Measurements from ENCODE around the gene TRPV5.

TRPV5 gene

DNA sequence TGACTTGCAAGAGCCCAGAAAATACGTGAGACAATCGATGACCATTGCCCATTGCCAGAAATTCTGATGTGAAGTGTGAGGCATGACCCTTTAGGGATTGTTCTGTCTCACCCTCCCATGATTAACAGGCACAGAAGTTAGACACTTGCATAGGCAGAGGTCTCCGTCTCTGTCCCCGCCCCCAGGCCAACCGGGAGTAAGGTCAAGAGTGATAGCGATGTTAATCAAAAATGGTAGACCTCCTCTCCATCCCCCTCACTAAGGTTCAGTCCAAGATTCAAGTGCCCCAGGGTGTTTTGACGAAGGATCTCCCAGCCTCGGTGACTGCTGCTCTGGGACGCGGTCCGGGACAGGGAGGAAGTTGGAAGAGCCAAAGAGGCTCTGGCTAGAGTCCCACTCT, 25.3 kb downstream of the TRPV5 start:
- DNase-seq = no peak

DNA sequence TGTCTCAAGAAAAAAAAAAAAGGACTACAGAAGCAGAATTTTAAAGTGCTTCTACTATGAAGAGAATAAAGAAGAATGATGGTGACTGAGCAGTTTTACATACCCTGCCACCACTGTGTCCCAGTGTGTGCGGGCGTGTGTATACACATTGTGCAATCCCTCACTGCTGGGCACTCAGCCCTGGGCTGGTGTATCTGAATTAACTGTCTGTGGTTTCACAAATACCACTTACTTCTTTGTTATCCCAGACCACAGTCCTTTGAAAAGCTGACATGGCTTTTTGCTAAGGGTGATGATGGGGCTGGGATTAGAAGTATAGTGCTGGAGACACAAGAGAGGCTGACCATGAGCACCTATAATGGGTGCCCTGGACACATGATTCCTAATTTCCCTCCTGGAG, 26.9 kb downstream of the TRPV5 start:
- no peak for DNase-seq

DNA sequence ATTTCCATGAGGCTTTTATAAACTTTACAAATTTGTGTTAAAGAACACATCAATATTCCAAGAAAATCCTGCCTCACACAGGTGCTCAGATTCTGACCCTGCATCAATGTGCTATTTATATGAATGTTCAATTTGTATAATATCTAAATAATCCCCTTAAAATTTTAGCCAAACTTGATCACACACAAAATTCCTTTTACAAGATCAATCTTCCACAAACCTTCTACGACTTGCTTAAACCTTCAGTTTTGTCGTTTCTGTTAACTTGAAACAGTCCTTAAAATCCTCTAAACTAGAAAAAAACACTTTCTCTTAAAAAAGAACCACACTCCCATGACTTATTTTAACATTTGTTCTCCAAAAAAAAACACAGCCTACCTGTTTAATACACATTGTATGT, 27.8 kb downstream of the TRPV5 start:
- DNase-seq = no peak

DNA sequence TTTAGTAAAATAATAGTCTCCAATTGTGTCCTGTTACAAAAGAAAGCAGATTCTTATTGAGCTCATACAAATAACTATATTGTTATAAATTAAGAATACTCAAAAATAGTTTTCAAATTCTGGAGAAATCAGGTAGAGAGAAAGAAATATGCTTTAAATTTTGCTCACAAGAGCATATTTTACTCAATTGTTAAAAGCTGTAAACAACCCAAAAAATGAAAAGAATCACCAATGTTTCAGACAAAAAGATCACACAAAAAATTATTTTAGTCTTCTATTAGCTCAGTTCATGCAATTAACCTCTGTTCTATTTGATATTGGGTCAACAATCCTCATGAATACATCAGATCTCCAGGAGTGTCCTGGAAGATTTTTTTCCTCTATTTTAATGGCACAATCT, 29.4 kb downstream of the TRPV5 start:
- DNase-seq = no peak

DNA sequence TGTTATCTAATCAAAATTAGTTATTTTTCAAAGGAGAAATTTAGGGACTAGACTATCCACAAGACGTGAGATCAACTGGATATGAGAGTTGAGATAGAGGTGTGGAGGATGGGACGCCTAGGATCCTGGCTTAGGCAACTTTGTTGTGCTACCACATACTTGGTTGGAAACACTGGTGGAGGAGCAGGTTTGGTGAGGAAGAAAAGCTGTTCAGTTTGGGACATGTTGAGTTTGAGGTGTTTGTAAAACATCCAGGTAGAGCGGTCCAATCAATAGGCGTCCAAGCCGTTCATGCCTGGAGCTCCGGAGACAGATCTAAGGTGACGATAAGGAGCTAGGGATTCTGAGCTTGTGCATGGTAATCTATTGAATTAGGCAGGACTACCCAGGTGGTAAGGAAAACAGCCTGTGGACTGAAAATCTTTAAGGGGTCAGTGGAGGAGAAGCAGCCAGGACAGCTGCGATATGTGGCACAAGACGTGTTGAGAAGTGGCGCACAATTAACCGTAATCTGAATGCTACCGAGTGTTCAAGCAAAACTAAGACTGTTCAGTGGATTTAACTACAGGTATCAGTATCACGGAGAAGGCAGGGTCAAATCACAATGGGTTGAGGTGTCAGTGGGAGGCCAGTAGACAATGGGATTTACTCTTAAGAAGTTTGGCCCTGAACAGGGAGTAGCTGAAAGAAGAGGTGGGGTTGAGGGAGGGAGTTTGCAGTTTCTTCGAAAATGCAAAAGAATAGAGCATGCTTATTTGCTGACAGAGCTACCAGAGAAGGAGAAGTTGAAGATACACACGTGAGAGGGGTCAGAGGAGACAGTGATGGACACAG, 31.9 kb downstream of the TRPV5 start:
- DNase-seq = no peak

DNA sequence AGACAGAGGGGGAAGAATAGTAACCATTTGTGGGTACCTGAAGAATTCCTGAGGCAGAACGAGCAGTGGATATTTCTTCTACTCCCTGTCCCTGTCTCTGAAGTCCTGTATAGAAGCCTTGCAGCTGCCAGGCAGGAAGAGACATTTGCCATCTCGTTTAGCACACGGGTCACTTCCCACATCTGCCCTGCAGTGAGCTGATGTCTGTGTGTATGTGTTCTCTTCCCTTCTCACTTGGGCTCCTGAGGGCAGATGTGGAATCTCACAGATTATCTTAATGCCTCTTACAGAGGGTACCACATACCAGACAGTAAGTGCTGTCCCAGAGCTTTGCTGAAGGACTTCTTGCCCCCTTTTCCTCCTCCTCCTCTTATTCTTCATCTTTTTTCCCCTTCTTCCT, 33.9 kb downstream of the TRPV5 start:
- no peak for DNase-seq

DNA sequence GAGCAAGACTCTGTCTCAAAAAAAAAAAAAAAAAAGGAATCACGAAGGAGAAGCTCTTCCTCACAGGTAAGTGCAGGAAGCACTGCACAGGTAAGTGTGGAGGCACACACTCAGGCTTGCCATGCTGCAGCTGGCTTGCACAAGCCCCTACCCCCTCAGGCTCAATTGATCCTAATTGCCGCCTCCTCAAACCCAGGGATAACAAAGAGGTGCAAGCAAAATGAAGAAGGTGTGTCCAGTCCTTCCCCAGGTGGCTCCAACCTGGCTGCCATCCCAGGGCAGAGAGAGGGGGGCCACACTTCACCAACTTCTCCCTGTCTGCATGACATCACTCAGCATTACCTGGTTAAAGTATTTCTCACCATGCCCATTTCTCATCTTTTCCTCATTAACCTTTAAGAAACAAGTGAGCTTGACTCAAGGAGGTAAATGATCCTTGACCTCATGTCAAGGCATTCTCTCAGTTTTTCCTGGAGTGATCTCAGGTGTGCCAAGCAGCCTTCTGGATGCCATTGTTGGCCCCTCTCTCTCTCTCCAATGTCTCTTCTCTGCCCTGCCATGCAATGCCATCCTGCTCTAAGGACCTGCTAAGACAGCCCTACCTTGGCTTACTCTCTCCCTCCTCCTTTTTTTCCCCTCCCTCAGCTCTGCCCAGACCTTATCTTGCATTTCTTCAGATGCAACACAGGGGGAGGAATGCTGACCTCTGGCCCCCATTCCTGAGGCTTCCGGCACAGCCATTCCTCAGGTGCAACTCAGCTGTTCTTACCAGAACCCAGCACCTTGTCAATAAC, 35.0 kb downstream of the TRPV5 start:
- DNase-seq = no peak

DNA sequence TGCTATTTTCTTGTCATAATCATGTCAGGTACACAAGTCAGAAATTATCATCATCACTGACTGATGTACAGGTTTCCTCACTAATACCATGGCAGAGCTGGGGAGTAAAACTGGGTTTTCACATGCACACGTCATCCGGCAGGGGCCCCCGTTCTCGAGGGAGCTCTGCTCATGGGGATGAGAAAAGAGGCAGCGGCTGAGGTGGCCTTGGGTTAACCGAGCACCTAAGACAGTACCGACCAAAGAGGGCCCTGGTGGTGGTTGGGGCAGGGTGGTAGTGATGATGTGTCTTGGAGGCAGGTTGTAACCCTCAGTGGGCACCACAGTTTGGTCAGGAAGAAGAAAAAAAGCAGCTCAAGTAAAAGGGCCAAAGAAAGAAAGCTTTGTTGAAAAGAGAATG, 35.9 kb downstream of the TRPV5 start:
- no peak for DNase-seq

DNA sequence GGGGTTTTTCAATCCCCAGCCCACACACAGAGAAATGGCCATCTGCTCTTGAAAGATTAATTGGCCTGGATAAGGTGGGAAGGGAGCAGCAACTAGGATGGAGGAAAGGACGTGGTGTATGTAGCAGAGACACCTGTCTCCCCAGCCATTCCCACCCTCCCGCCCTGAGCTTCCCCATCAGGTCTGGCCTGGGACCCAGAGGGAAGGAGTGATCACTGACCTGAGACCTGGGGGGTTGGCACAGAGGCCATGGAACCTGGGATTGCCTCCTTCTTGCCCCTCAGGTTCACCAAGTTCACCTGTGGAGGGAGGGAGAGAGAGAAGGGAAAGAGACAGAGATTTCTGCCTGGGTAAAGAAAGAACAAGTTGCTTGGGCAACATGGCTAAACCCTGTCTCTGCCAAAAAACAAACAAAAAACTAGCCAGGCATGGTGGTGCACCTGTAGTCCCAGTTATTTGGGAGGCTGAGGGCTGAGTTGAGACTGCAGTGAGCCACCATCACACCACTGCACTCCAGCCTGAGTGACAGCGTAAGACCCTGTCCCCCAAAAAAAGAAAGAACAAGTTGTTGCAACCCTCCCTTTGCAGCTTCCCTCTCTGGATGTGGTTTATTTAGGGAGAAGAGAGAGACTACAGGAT, 36.7 kb downstream of the TRPV5 start:
- no peak for DNase-seq

DNA sequence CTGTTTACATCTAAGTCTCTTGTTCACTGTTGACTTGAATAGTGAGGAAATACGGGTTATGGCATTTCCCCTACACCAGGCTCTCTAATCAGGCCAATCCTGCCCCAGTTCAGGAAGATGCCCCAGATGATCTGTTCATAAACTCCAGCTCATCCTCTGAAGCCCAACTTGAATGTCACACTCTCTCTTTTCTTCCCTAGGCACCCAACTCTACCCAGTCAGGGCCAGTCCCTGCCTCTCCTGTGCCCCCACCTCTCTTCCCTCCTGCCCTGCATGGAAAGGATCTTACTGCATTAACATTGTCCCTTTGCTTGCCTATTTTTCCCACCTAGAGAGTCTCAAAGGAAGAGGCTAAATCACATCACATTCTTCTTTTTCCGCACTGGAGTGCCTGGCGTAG, 37.4 kb downstream of the TRPV5 start:
- DNase-seq = no peak

DNA sequence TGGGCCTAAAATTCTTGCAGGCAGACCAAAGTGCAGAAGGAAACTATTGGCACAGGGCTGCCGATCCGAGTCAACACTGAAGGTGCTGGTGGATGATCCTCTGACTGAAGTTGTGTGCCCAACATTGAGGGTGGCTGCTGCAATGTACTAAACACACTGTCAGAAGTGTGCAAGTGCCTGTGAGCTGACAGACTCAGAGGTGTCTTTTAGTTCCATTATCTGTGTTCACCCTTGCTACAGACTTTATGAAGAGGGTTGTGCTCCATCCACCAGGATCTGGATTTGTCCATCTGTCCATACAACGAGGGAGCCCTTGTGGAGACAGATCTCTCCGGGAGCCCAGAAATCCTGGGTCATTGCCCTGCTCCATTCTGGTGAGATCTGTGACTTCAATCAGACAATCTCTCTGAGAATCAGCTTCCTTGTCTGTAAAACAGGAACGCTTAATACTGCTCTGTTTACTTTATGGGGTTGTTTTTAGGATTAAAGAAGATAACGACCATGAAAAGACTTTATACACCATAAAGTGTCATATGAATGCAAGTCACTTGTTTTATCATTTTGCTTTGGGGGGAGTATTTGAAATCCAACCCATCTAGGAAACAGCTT, 38.5 kb downstream of the TRPV5 start:
- no peak for DNase-seq

DNA sequence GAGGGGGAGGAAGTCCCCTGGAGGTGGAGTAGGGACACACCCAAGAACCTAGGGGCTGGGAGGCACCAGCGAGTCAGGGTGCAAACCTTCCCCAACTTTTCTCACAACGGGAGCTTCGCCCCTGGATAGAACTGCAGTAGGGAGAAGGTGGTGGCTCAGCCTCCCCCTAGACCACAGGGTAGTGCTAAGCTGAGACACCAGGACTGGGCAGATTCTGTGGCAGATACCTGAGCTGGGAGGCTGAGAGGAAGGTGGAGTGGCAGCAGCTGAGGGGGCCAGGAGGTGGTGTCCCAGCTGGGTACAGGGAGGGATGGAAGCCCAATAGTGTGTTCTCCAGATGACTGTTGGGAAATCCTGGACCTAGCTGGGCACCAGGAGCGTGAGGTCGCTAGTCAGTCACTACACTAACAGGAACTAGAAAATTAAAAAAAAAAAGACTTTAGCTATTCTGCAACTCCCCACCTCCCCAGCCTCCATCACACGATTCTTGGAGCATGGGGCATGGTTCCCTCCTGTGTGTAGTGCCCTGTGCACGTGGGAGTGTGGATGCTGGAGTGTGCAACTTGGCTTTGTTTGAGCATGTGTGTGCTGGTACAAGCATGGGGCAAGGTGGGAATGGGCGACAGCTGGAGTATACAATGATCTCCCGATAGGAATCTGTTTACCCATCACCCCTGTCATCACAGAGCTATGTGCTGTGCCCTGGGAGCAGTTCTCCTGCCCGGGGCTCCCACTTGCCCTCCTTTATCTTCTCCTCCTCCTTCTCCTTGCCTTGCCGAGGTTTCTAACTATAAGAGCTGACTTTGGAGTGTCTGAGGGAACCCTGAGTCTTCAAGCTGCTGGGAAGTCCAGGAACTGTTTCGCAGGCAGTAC, 39.2 kb downstream of the TRPV5 start:
- no peak for DNase-seq

DNA sequence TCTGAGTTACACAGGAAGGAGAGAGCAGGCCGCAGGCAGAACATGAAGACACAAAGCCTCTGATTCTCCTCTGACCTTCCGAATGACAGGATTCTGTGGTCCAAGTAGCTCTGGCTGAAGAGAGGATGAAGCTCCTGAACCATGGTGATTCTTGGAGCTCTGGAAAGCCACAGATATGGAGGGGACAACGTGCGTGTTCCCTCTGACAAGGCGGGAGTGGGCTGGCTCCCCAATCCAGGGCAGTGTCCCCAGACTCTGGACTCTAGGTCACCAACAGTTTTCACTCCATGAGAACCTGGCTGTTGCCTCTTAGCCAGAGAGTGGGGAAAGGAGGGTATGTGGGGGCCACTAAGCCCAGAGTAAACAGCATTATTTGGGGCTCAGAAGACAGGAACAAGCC, 40.6 kb downstream of the TRPV5 start:
- DNase-seq = no peak

DNA sequence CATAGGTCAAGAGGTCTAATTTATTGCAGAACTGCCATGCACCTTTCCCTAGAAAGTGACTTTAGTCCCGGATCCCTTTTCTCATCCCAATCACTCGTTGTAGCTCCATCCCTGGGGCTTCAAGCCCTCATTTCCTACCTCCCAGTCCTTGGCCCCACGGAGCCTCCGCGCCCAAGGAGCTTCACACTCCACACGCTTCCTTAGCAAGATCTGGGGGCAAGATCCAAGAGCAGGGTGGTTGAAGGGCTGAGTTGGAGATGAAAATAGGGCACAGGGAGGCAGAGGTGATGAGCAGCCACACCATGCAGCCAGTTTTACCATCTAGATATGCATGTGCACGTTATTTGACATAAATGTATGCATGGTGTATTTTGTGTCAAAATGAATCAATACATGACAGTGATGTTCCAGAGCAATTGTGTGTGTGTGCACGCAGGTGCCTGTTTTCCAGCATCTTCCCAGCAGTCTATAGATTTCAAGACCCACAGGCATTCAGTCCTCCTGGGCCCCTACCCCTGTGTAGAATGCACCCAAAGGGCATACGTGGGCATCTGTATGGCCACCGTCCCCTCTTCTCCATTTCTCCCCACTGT, 42.0 kb downstream of the TRPV5 start:
- DNase-seq = no peak

DNA sequence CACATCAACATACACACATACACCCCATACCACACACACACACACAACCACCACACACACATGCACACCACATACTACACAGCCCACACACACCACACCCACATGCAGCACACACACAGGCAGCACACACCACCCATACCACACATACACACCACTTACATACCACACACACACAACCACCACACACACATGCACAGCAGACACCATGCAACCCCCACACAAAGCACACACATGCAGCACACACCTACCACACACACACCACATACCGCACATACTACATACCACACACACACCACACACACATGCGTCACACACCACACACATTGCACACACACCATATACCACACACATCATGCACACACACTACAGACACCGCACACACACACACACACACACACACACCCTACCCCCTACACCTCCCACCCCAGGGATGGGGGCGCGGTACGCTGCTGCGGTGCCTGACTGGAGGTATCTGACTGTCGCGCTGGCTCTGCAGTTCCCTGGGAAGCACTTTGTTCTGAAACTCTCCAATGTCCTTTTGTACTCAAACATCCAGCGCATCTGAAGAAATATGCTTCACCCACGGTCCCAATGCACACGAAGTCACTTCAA, 42.6 kb downstream of the TRPV5 start:
- no peak for DNase-seq

DNA sequence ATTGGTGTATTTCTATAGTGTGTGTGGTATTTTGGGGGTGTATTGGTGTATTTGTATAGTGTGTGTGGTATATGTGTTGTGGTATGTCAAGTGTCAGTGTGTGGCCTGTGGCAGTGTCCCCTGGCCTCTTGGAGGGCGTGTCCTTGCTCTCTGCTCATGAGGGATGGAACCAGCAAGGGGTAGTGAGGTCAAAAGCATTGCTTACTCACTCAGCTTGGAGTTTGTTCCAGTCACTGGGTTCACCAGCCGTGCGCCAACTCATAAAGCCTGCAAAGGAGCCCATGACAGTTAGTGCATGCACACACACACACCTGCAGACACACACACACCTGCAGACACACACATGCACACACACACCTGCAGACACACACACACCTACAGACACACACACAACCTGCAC, 43.7 kb downstream of the TRPV5 start:
- DNase-seq = no peak

DNA sequence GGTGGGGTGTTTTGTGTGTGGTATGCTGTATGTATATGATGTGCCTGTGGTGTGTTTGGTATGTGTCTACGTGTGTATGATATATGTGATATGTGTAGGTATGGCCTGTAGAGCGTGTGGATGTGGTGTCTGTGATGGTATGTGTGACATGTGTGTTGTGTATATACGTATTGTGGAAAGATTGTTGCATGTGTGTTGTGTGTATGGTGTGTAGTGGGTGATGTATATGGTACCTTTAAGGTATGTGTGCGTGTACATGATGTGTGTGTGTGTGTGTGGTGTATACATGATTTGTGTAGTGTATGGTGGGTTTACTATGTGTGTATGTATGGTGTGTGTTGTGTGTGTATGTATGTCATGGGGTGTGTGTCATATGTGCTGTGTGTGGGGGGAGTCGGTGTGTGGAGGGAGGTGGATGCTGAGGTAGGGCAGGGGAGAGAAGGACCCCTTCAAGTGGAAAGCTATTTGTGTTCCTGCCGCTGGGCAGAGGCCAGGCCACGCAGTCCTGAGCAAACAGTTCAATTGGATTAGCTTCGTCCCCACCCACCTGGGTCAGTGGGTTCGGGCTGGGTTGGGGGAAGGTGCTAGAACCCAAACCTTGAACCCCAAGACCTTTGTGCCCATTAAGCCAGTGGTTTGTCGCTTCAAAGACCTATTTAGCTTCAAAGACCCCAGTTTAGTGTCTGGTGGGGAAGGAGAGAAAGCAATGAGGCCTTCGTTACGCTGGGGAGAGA, 46.1 kb downstream of the TRPV5 start:
- no peak for DNase-seq

DNA sequence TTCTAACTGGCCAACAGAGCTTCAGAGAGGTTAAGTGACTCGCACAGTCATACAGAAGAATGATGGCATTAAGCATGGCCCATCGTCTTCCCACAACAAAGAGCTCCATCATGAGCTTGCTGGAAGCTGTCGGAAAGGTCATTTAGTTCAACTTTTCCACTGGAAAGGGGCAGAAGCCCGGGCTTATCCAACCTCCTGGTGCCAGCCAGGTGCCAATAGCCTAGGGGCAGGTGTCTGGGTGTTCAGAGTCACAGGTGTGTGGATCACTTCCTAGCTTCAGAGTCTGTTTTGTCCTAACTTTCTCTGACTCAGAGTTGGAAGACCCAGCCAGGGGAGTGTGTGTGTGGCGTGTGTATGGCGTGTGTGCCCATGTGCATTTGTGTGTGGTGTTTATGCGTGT, 46.7 kb downstream of the TRPV5 start:
- DNase-seq = no peak

DNA sequence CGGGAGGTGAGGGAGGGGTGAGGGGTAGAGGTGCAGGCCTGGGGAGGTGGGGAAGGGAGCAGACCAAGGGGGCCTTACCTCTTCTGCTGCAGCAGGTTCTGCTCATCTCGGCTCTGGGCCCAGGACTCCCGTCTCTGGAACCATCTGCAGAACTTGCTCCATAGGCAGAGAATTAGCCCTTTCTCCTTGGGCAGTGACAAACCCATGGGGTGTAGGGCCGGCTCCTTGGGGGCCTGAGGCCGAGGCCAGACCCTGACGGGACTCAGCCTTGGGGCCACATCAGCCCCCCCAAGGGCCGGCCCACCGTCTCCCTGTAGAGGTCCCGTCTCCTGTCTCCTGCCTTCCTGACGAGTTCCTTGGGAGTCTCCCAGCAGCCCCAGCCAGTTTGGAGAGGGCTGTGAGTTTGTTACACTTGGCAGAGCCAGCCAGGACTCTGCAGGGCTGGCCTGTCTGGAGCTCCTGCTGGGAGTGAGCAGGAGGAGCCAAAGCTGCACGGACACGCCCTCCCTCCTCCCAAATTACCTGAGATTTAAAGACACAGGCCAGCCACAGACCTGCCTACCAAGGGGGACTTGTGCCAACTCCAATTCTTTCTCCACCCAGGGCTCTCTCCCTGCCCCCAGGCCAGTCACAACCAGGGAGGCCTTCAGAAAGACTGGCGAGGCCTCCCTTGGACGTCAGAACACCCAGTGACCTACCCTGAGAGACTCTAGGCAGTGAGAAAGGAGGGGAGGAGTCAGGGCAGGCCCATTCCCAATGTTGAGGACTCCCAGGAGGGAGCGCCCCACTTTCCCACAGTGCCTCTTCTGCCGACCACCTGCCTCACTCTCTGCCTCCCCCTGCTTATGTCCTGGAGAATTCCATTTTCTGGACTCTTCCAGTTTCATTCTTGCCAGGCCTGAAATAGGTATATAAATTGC, 48.0 kb downstream of the TRPV5 start, which contains the start of gene TRPV6:
TRPV6 (minus strand) TSS at position 435 of the 920 bp plus-strand sequence.
- DNase-seq = no peak

DNA sequence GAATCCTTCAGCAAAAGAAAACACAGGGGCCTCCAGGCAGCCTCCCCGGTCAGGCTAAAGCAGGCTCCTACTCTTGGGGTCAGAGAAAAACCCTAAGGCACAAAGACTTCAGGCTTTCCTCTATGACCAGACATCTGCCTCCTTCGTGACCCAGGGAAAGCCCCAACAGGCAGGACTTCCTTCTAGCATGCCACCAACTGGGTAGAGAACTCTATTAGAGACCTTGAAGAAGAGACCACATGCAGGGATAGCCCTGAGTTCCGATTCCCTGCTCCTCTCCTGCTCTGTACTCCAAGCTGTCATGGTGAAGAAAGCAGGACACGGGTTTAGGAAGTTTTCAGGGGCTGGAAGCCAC, 49.3 kb downstream of the TRPV5 start:
- no peak for DNase-seq
